Osteocyte (in vitro differentiated cells): Measurements from ENCODE around the gene ZFP30. TPM values are rescaled to one million over a fixed set of nuclear protein-coding genes. Genes with fewer than 3 reads are reported as not detected.

ENCODE experiments used
- DNase-seq: peaks from one replicate; pipeline ENCODE4 v3.0.0; 2021; ENCODE audit warnings: mixed read lengths; ENCODE audit not compliant: unreplicated experiment; ENCODE audit errors: extremely low spot score
- H3K27ac Mint-ChIP-seq: one replicate; pipeline ENCODE4 v1.8.0; 2021; ENCODE audit warnings: mild to moderate bottlenecking, mixed read lengths; ENCODE audit not compliant: unreplicated experiment
- H3K27me3 Mint-ChIP-seq: one replicate; pipeline ENCODE4 v1.8.0; 2021; ENCODE audit warnings: mixed read lengths; ENCODE audit not compliant: unreplicated experiment
- H3K36me3 Mint-ChIP-seq: one replicate; pipeline ENCODE4 v1.8.0; 2021; ENCODE audit warnings: mixed read lengths; ENCODE audit not compliant: unreplicated experiment
- H3K4me1 Mint-ChIP-seq: one replicate; pipeline ENCODE4 v1.8.0; 2021; ENCODE audit warnings: mixed read lengths; ENCODE audit not compliant: unreplicated experiment
- H3K4me3 Mint-ChIP-seq: one replicate; pipeline ENCODE4 v1.8.0; 2021; ENCODE audit warnings: mild to moderate bottlenecking, moderate library complexity, mixed read lengths; ENCODE audit not compliant: unreplicated experiment
- H3K9me3 Mint-ChIP-seq: one replicate; pipeline ENCODE4 v1.8.0; 2021; ENCODE audit warnings: mixed read lengths; ENCODE audit not compliant: unreplicated experiment
- long read RNA-seq: library from polyadenylated mRNA; unstranded; transcript quantifications from one replicate; pipeline ENCODE4 v2.0.0, GENCODE V29; 2021
- total RNA-seq: library from RNA; stranded (reverse); gene quantifications from 2 replicates; pipeline ENCODE4 v1.2.1, GENCODE V29; 2021
- TF ChIP-seq, protein P1 (sequence below): fragments of 200-600 bp; sonication (generic); IDR thresholded peaks from 2 replicates; pipeline ENCODE4 v1.5.0; 2021; ENCODE audit warnings: antibody characterized with exemption, mild to moderate bottlenecking, moderate library complexity

ZFP30 gene
- total RNA-seq, result 16.0 and 18.0 TPM in 2 replicates
- long read RNA-seq, full-length matches to known transcripts, result 1 of 42 reads
- long read RNA-seq, partial matches to known transcripts, result 18 of 42 reads
- long read RNA-seq, other reads (novel, unspliced or antisense), result 23 of 42 reads

DNA sequence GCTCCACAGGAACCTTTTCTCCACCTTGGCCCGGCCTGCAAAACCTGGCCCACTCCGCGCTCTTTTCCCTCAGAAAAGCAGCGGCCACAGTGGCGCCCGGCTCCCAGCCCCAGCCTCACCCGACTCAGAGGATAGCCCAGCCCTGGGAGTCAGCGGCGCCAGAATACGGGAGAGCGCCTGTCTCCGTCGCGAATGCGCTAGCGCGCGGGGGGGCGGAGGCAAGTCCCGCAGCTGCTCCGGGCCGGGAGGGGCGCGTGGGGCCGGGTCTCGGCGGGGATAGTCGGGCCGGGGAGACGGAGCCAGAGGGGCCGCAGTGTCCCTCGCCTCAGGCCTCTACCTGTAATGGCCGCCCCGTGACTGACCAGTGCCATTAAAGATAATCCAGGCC, at the start of gene ZFP30:
ZFP30 (minus strand) TSS at position 165 of the 388 bp plus-strand sequence. CDS start 7,643 bp downstream, outside the sequence.
- H3K27ac Mint-ChIP-seq, result peak within 1 kb of the TSS; percentile 96
- peak within 1 kb of the TSS; percentile 97 for H3K4me3 Mint-ChIP-seq

DNA sequence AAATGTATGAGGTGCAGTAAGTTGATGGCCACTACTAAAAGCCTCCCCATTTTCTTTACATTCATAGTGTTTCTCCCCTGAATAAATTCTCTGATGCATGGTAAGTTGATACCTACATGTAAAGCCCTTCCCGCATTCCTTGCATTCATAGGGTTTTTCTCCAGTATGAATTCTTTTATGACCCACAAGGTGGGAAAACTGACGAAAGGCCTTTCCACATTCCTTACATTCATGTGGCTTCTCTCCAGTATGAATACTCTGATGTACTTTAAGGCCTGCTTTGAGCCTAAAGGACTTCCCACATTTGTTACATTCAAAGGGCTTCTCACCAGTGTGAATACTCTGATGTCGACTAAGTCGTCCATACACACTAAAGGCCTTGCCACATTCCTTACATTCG, 43.8 kb upstream of the ZFP30 start:
- H3K9me3 Mint-ChIP-seq, result peaks cover 29% of the 10 kb centered on the region
- H3K27me3 Mint-ChIP-seq, result no peaks in the 10 kb centered on the region
- TF ChIP-seq, protein P1, sequence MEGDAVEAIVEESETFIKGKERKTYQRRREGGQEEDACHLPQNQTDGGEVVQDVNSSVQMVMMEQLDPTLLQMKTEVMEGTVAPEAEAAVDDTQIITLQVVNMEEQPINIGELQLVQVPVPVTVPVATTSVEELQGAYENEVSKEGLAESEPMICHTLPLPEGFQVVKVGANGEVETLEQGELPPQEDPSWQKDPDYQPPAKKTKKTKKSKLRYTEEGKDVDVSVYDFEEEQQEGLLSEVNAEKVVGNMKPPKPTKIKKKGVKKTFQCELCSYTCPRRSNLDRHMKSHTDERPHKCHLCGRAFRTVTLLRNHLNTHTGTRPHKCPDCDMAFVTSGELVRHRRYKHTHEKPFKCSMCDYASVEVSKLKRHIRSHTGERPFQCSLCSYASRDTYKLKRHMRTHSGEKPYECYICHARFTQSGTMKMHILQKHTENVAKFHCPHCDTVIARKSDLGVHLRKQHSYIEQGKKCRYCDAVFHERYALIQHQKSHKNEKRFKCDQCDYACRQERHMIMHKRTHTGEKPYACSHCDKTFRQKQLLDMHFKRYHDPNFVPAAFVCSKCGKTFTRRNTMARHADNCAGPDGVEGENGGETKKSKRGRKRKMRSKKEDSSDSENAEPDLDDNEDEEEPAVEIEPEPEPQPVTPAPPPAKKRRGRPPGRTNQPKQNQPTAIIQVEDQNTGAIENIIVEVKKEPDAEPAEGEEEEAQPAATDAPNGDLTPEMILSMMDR, result no peak
- H3K36me3 Mint-ChIP-seq, result peaks cover 55% of the 10 kb centered on the region
- no peak overlapping the region for H3K27ac Mint-ChIP-seq
- no peaks in the 10 kb centered on the region for H3K4me1 Mint-ChIP-seq
- H3K4me3 Mint-ChIP-seq, result no peak overlapping the region
- DNase-seq, result no peak

More for the DNA sequence above, at the start of gene ZFP30:
- Mint-ChIP-seq H3K4me1 (peaks cover 27% of the 10 kb centered on the region), H3K9me3 (peaks cover 16% of the 10 kb centered on the region), H3K36me3 (peaks cover 16% of the 10 kb centered on the region), H3K27me3 (no peaks in the 10 kb centered on the region)
- peak; percentile 97 for DNase-seq
- TF ChIP-seq, protein P1, result no peak

DNA sequence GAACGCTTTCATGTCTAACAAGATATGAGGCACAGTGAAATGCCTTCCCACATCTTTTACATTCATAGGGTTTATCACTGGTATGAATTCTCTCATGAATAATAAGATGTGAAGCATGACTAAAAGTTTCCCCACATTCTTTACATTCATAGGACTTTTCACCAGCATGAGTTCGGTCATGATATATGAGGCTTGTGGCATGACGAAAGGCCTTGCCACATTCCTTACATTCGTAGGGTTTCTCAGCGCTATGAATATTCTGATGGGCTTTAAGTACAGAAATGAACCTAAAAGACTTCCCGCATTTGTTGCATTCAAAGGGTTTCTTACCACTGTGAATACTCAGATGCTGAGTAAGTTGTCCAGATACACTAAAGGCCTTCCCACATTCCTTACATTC, 43.0 kb upstream of the ZFP30 start:
- TF ChIP-seq, protein P1, result no peak
- Mint-ChIP-seq H3K4me3 (no peak overlapping the region), H3K36me3 (peaks cover 51% of the 10 kb centered on the region), H3K4me1 (no peaks in the 10 kb centered on the region), H3K27me3 (no peaks in the 10 kb centered on the region), H3K9me3 (peaks cover 30% of the 10 kb centered on the region), H3K27ac (no peak overlapping the region)
- DNase-seq, result no peak

DNA sequence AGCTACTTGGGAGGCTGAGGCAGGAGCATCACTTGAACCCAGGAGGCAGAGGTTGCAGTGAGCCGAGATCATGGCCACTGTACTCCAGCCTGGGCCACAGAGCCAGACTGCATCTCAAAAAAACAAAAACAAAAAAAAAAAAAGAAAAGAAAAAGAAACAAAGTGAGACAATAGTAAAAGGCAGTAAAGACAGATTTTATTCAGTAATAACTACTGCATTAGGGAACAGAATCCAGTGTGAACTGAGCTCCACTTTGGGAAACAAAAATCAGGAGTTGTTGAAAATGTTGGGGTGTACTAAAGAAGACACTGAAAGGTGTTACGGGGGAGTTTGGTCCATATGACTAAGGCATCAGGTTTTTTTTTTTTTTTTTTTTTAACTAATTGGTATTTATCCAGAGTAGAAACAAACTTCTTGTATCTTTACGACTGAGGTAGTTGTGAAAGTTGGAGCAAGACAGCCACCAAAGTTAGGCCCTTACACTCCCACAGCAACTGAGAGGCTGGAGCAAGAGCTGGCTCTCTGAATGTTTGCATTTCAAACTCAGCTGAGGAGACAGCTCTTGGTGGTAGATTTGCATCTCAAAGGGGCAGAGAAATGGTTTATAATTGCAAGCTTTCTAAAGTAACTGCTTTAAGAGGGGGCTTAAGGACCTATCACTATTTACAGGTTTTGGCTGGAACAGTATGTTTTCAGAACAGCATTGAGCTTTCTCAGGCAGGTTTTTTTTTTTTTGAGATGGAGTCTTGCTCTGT, 40.1 kb upstream of the ZFP30 start:
- Mint-ChIP-seq H3K4me3 (no peak overlapping the region), H3K27ac (no peak overlapping the region), H3K9me3 (peaks cover 22% of the 10 kb centered on the region), H3K27me3 (no peaks in the 10 kb centered on the region), H3K36me3 (peaks cover 34% of the 10 kb centered on the region), H3K4me1 (peaks cover 12% of the 10 kb centered on the region)
- TF ChIP-seq, protein P1, result no peak
- DNase-seq, result no peak

DNA sequence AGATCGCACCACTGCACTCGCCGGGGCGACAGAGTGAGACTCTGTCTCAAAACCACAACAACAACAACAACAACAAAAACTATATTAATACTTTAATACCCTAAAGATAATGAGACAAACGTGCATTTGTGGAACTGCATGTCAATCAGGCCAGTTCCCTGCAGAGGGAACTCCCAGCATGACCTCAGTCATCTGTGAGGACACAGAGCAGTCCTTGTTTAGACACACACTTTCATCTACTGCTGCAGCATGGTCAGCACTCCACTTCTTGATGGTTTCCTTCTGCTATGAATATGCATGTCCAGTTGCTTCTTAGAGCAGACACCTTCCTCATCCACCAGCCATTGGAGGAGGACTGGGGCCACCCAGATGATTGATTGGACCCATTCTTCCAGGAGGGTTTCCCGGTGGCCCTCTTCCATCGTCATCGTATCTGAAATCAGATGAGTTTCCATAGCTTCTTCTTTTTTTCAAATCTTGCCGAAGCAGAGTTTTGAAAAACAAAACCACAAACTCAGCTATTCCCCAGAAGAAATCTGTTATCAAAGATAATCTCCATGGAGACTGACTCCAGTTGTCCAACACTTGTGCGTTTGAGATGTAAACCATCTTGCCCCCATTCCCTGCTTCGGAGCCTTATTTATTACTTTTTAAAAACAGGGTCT, 37.8 kb upstream of the ZFP30 start:
- H3K27ac Mint-ChIP-seq, result no peak overlapping the region
- H3K4me3 Mint-ChIP-seq, result peak overlapping the region; percentile 96
- peaks cover 19% of the 10 kb centered on the region for H3K36me3 Mint-ChIP-seq
- TF ChIP-seq, protein P1, result no peak
- no peak for DNase-seq
- peaks cover 8% of the 10 kb centered on the region for H3K9me3 Mint-ChIP-seq
- H3K4me1 Mint-ChIP-seq, result peaks cover 12% of the 10 kb centered on the region
- H3K27me3 Mint-ChIP-seq, result no peaks in the 10 kb centered on the region
